GM21390 (cell line): ENCODE results near the gene PJA2.

ENCODE experiments used
- ATAC-seq: cut with Tn5 transposase; IDR thresholded peaks from one replicate; pipeline ENCODE4 v1.9.1; 2021; ENCODE audit not compliant: unreplicated experiment

PJA2 gene

DNA sequence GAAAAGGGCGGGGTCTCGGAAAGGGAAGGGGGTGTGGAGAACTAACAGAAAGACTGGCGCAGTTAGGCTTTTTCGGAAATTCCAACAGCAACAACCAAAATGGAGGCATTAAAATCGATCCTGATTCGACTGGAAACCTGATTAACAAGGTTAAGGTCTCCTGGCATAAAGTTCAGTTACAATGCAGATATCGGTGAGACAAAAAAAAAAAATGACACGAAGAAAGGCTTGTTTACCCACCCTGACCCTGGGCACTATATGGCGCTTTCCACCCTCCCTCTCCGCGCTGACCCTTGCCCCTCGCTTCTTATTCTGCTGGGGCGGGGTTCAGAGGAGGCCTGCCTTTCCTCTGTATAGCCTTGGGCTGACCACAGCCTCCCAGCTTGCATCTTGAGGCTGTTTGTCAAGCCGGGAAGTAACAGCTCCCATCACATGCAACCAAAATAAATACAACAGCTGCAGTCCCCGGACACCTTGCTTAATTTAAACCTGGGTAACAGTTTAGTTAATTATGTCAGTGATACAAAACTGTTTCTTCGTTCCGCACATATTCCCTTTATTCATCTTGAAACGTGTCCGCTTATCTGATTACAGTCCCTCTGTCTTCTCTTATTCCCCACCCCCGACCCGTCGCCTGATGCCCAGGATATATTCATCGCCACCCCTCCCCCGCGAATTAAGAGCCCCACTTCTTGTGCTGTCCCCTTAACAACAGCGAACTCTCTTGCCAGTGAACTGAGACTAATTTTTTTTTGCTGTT is 795 bp upstream of the PJA2 start:
- peak; percentile 17 for ATAC-seq

DNA sequence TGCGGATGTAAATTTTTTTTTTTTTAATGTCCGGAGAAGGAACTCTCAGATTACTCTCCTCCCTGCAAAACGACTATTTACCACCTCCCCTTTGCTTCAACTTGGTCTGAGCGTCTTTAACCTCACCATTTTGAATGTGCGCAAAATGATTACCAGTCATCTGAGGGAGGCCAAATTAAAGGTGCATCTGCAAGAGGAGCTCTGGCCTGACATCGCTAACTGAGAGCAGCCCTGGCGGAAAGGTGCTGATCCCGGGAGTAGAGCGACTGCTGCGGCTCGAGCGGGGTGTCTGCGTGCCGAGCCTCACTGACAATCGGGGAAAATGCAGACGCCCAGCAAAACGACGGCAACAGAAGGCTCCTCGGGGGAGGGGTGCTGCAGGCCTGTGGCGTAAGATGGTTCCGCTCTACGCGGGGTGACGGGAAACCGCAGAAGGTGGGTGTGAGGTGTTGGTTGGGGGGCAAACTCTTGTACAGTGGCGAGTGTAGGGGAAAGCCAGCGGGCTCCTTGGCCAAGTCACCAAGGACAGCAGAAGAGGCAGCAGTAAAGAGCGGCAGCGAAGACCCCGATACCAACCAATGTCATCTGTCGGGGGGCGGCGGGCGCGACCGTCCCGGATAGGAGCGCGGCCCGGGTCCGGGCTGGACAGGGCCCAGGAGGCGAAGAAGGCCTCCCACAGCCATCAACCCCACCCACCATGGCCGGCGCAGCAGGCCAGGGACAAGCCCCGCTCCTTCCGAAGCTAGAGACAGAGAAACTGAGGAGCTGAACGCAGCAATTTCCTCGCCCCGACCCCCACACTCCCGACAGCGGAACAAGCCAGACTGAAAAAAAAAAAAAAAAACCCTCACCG is 557 bp downstream of the PJA2 start:
- peak; percentile 31 for ATAC-seq

DNA sequence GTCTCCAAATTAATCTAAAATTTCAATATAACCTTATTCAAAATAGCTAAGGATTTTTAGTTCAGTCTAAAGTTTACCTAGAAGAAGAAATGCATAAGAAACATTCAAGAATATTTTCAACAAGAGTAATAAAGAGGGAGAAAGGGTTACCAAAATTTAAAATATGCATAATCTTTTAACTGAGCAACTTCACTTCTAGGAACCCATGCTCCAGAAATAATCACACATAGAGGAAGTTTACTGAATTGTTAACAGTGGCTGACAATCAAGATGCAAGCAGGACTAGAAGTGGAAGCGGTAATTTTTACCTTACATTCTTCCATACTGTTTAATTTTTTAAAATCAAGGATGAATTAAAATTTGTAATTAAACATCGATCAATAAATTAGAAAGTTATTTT is 1.9 kb downstream of the PJA2 start:
- no peak for ATAC-seq

GRCh38 chr5:109406719-109407118 is 3.1 kb downstream of the PJA2 start:
- no peak for ATAC-seq

DNA sequence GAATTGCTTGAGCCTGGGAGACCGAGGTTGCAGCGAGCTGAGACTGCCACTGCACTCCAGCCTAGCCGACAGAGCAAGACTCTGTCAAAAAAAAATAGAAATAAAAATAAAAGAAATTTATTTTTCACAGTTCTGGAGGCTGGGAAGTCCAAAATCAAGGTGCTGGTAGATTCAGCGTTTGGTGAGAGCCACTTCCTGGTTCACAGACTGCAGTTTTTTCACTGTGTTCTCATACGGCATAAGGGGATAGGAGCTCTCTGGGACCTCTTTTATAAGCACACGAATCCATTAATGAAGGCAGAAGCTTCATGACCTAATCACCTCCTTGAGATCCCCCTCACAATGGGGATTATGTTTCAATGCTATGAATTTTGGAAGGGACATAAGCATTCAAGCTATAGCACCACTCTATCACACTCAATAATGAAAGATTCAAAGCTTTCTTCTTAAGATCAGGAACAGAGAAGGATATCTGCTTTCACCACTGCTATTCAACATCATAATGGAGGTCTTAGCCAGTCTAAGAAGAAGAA is 5.3 kb downstream of the PJA2 start:
- ATAC-seq = no peak

GRCh38 chr5:109403469-109403868 is 6.3 kb downstream of the PJA2 start:
- no peak for ATAC-seq

GRCh38 chr5:109399092-109399759 is 10.5 kb downstream of the PJA2 start:
- ATAC-seq = no peak

GRCh38 chr5:109396965-109397364 is 12.8 kb downstream of the PJA2 start:
- ATAC-seq = no peak

GRCh38 chr5:109394806-109395205 is 15.0 kb downstream of the PJA2 start:
- ATAC-seq = no peak

DNA sequence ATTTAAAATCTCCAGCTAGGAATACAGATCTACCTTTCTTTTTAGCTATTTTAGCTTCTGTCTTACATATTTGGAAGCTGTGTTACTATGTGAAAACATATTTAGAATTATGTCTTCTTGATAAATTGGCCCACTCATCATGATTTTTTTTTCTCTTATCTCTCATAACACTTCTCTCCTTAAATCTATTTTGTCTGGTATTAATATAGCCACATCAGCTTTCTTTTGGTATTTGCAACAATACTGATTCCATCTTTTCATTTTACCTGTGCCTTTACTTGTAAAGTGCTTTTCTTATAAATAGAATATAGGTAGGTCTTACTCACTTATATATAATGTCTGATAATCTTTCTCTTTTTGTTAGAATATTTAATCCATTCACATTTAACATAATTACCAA is 19.6 kb downstream of the PJA2 start:
- ATAC-seq = no peak

GRCh38 chr5:109388407-109388806 is 21.4 kb downstream of the PJA2 start:
- ATAC-seq = no peak

DNA sequence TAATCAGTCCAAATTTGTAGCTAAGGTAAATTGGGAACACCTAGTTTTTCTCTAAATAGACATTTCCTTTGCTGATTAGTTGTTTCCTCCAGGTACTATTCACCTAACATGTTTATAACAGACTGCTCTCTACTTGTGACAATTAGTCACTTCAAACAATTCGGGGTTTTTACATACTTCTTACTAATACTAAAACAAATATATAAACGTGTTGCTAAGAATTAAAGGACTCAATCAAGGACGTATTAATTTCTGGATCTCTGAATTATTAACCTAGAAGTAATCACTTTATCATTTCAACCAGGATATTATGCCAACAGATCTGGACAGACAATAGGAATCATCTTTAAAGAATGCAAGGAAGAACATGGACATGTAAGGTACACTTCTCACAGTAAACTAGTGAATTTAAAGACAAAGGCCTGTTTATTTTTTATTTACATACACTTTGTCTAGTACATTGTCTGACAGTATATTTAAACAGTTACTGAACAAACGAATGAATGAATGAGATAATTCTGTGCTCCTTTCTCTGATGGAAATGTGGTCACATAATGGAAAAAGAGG is 22.3 kb downstream of the PJA2 start:
- ATAC-seq = no peak

DNA sequence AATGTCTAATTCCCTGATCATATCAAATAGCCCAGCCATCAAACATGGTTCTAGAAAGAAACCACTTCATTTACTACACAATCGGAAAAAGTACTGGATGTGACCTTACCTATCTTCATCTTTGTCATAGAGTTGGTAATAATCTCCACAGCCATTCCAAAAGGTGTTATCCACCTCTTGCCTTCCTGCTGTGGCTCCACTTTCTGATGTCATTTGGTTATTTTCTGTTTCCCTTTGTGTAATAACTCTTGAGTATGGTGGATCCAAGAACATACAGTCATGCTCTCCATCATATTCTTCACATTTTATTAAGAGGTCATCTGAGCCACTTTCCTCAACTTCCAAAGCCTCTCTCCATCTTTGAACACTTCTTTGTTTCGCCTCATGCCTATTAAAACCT is 31.7 kb downstream of the PJA2 start:
- ATAC-seq = no peak

- ATAC-seq = no peak
These were observed 35.1 kb downstream of the PJA2 start for GRCh38 chr5:109374625-109375024.

DNA sequence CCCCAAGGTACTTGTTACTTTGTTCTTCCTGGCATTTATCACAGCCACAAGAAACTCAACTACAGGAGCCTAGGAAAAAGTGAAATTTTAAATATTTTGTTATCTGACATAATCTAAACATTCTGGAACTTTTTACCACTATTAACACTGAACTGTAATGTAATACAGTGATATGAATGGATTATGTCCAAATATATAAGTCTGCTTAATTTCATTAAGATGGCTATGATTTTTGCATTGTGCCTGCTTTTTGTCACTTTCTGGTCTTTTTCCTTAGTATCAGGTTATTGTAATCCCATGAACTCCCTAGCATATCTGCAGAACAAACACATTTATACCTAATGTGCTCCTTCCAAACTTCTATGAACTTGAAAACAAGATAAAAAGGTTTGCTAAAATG is 35.8 kb downstream of the PJA2 start:
- ATAC-seq = no peak

DNA sequence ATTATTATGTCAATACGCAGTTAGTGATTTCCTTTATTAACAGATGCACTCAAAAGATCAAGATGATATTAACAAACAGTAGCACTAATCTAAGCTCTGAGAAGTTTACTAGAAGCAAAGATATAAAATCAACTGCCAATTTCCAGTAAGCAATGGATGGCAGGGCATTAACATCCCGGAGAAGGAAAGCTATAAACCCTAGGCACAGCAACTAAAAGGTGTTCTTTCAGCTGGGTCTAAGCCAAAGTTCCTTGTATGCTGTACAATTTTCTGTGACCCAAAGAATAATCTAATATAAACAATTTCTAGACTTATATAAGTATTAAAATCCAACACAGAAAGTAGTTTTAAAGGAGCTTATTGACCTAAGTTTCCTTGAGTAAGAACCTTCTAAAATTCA is 39.4 kb downstream of the PJA2 start:
- no peak for ATAC-seq

DNA sequence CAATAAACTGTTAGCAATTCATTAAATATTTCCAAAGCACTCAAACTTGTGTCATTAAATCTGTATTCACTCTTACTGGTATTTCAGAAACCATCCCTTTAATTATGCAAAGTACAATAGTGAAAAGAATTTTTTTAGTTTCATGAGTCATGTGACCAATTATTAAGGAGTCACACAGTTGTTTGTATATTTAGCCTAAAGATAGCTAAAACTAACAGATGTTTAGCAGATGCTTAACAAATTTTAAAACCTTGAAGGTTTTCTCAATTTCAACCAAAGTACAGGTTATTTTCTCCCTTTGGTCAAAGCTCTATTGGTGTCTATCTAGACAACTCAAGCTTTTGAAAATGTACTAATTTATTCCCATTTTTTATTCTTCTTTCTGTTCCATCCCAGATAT is 44.1 kb downstream of the PJA2 start:
- no peak for ATAC-seq

- ATAC-seq = no peak
These were observed 44.8 kb downstream of the PJA2 start for GRCh38 chr5:109364977-109365376.

DNA sequence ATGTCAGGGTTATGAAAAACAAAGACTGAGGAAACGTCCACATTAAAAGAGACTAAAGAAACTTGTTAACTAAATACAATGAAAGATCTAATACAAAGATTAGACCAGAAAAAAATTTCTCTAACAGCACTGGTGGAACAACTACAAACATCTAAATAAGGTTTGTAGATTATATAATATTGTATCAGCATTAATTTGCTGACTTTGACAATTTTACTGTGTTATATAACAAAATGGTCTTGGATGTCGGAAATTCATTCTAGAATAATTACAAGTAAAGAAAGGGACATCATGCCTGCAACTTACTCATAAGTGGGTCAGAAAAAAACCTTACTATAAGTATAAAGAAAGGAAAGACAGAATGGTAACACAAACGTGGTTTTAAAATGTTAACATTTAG is 50.1 kb downstream of the PJA2 start:
- no peak for ATAC-seq

- ATAC-seq = no peak
These were observed 52.0 kb downstream of the PJA2 start for GRCh38 chr5:109357807-109358206.

- ATAC-seq = no peak
These were observed 55.0 kb downstream of the PJA2 start for GRCh38 chr5:109354761-109355160.
